Measurements from ENCODE around the gene TFIP11.

DNA sequence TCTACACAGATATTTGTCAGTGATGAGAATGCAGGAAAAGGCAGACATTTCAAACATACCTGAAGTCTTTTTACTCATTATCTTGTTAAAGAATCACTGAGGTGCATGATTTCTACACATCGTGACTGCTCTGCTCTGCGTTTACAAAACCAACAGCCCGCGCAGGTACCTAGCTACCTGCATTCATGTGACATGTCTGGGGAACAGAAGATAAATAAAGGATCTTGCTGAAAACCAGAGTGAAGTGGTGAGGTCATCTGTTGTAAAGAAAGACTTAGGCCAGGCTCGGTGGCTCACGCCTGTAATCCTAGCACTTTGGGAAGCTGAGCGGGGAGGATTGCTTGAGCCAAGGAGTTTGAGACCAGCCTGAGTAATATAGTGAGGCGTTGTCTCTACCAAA is 67.5 kb downstream of the TFIP11 start:
- no peak for TF ChIP-seq POLR2A (IDR thresholded peaks at IDR 0.05)
- TF ChIP-seq, protein P1, sequence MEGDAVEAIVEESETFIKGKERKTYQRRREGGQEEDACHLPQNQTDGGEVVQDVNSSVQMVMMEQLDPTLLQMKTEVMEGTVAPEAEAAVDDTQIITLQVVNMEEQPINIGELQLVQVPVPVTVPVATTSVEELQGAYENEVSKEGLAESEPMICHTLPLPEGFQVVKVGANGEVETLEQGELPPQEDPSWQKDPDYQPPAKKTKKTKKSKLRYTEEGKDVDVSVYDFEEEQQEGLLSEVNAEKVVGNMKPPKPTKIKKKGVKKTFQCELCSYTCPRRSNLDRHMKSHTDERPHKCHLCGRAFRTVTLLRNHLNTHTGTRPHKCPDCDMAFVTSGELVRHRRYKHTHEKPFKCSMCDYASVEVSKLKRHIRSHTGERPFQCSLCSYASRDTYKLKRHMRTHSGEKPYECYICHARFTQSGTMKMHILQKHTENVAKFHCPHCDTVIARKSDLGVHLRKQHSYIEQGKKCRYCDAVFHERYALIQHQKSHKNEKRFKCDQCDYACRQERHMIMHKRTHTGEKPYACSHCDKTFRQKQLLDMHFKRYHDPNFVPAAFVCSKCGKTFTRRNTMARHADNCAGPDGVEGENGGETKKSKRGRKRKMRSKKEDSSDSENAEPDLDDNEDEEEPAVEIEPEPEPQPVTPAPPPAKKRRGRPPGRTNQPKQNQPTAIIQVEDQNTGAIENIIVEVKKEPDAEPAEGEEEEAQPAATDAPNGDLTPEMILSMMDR (IDR thresholded peaks at IDR 0.05), result no peak

Measured in testis (tissue), 2 donors.